NOMO-1 treated with DMSO at 0.1 percent for 48 hours (cell line): Measurements from ENCODE around the gene GBX1.

Experiments used
- DNase-seq: peaks from one replicate; lab custom pipeline; 2025; ENCODE audit not compliant: unreplicated experiment; lab: John Stamatoyannopoulos, UW

GBX1 gene

GRCh38 chr7:151194188-151194587 lies 26.7 kb upstream of the GBX1 start:
- DNase-seq, result no peak

GRCh38 chr7:151193203-151193978 lies 25.9 kb upstream of the GBX1 start:
- DNase-seq, result no peak

- DNase-seq, result no peak
Measured at GRCh38 chr7:151192002-151192539, 24.6 kb upstream of the GBX1 start.

GRCh38 chr7:151191544-151191943 lies 24.1 kb upstream of the GBX1 start:
- no peak for DNase-seq

- DNase-seq, result no peak
Measured at GRCh38 chr7:151189038-151189437, 21.5 kb upstream of the GBX1 start.

- DNase-seq, result no peak
Measured at GRCh38 chr7:151188252-151188542, 20.7 kb upstream of the GBX1 start.

- DNase-seq, result no peak
Measured at GRCh38 chr7:151187409-151188251, 20.1 kb upstream of the GBX1 start.

- DNase-seq, result no peak
Measured at GRCh38 chr7:151186640-151187408, 19.3 kb upstream of the GBX1 start, which contains the start of gene ASB10. ASB10 (minus strand) TSS chr7:151187250; CDS start chr7:151187130, 120 bp downstream.

- no peak for DNase-seq
Measured at GRCh38 chr7:151185762-151186639, 18.5 kb upstream of the GBX1 start.

- DNase-seq, result no peak
Measured at GRCh38 chr7:151181011-151181431, 13.5 kb upstream of the GBX1 start.

- DNase-seq, result no peak
Measured at GRCh38 chr7:151179946-151180345, 12.5 kb upstream of the GBX1 start.

- DNase-seq, result no peak
Measured at GRCh38 chr7:151179287-151179860, 11.9 kb upstream of the GBX1 start.

GRCh38 chr7:151178831-151179230 lies 11.3 kb upstream of the GBX1 start:
- DNase-seq, result no peak

GRCh38 chr7:151178236-151178635 lies 10.7 kb upstream of the GBX1 start:
- no peak for DNase-seq

GRCh38 chr7:151177310-151177709 lies 9.8 kb upstream of the GBX1 start:
- DNase-seq, result no peak

GRCh38 chr7:151176401-151176800 lies 8.9 kb upstream of the GBX1 start:
- DNase-seq, result no peak

- DNase-seq, result no peak
Measured at GRCh38 chr7:151175793-151176311, 8.4 kb upstream of the GBX1 start.

GRCh38 chr7:151175047-151175792 lies 7.7 kb upstream of the GBX1 start:
- DNase-seq, result no peak
